Measurements from ENCODE around the gene RPTOR.

The RPTOR gene

DNA sequence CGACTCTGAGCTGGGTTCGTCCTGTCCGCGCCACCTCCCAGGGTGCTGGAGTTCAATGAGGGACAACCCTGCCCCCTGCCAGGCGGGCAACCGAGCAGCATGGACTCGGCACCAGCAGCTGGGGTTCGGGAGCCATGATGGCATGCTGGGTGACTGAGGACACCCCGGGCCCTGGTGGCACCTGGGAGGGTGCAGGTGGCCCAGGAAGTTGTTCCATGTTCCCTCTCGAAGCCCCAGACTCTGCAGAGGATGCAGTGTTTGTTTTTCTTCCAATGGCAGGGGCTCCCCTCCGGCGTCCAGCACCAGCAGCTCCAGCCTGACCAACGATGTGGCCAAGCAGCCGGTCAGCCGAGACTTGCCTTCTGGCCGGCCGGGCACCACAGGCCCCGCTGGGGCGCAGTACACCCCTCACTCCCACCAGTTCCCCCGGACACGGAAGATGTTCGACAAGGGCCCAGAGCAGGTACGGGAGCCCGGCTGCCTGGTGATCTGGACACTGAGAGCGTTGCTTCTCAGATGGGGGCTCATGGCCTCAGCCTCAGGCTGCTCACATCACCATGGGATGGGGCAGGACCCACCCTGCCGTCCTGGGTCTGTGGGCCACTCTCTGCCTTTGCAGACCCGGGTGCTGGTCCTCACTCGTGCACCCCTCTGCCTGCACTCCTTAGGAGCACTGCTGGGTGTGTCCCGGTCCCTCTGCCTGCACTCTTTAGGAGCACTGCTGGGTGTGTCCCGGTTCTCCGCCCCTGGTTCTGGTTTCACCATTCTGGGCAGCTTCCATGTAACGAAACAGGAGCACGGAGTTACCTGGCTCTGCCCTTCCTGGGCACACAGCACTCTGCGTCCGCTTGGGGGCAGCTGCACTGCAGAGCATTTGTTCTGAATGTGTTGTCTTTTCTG, 378.8 kb downstream of the RPTOR start:
- no peak for FAIRE-seq

DNA sequence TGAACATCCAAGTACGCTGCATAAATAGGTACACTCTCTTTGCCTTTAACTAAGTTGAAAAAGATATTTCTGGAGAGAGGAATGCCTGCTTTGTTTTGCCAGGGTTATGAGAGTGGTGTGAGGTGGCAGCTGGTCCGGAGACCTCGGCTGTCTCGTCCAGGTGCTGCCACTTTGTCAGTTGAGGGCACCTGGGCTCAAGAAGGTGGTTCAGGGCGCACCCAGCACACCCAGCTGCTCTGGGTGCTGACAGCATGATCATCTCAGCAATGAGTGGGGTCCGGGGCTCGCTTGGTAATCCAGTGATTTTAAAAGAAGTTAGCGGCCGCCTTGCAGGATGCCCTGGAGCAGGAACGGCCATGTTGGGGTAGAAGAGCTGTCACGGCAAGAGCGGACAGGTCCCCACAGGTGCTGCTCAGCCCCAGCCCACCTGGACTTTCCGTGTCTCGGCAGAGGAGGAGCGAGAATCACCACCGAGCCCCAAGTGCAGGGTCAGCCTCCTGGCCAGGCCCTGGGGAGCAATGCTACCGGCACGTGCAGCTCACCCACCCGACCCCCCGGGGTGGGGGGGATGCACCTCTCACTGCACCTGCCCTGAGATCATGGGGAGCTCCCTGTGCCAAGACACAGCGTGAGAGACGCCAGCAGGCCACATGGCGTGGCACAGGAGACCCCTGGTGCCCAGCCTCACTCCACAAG, 379.6 kb downstream of the RPTOR start:
- FAIRE-seq: no peak

DNA sequence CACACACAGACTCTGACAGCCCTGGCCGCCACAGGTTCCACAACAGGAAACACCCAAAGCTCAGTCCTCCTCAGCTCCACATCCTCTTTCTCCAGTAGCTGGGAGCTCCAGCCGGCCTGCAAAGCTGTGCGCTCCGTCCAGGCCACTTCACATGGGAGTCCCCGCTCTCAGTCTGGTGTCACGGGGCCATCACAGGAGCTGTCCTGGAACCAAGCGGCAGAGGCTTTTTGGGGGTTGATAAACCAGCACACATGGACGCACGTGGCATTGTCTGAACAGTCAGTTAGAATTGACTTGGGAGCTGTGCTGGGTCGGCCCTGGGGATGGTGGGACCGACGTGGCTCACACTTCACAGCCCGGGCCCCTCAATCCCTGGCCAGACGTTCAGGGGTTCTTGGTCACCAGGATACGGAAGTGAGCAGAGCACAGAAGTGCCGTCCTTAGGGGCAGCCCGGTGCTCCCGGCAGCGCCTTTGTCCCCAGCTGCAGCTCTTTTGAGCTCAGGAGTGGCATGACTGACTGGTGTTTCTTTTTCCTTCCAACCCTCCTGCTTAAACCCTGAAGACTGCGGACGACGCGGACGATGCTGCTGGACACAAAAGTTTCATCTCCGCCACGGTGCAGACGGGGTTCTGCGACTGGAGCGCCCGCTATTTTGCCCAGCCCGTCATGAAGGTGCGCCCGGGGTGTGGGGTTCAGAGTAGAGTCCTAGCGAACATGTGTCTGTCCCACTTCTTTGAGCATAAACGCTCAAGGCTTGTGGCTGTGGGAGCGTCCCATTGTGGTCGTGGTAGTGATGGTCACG, 380.4 kb downstream of the RPTOR start:
- FAIRE-seq: no peak

DNA sequence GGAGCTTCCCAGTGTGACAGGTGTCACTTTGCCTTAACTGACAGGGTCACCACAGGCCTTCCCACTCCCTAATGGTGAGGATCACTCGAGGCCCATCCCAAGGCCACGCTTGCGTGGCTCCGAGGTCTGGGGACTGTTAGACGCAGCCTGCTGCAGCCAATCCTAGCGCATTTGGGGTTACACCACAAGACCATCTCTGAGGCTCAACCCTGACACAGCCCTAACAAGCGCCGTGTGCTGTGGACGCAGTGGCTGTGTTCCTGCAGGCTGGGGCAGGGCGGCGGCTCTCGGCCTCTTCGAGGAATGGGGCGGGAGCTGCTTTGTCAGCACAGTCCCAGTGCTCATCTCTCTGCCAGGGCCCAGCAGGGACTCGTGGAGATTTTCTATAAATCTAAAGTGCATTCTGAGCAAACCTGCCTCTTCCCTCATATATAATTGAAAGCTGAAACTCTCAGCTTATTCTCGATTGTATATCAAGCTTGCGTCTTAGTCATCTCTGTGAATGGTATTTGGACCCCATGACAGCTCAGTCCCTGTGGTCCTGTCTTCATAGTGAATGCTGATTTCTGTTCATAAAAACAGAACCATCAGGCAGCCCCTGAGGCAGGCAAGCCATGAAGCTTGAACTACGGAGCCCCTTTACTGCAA, 381.2 kb downstream of the RPTOR start:
- no peak for FAIRE-seq

DNA sequence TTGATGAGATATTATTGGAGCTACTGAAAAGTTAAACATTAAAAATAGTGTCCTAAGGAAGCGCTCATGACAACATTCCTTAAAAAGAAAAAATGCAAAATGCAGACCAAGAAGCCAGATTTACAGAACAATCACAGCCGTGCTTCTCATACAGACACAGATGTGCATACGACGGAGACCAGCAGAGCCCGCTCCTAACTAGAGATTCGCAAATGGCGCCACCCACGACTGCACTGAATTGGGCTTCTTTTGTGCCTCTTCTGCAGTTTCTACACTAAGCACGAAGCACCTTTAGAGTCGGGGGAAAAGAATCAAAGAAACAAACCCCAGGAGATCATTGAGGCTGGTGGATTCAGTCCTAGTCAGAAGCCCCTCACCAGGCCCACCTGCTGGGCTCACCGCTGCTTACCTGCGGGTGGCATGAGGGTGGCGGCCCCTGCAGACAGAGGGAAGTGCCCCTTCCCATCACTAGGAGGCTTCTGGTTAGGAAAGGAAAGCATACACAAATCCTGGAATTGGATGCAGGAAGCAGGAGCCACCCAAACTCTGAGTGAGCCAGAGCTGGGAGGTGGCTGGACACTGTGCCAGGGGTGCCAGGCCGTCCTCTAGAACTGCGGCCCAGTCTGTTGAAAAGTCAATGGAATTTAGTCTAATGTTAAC, 382.1 kb downstream of the RPTOR start:
- no peak for FAIRE-seq

DNA sequence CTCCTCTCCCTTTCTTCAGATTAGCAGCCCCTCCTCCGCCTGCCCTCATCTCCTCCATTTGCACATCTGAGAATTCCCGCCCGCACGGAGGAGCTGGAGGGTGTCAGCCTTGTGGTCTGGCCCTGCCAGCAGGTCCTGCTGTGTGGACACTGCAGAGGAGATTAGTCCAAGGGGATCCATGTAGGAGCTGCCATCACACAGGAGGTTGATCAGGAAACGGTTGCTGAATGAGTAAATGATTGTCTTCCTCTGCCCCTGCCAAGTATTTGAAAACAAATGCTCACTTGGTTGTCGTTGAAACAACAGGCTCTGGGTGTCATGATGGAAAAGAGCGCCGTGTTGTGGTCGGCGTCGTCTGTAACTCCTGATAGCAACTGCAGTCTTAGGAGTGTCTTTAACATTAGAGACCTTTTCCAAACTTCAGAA, 383.2 kb downstream of the RPTOR start:
- no peak for FAIRE-seq

DNA sequence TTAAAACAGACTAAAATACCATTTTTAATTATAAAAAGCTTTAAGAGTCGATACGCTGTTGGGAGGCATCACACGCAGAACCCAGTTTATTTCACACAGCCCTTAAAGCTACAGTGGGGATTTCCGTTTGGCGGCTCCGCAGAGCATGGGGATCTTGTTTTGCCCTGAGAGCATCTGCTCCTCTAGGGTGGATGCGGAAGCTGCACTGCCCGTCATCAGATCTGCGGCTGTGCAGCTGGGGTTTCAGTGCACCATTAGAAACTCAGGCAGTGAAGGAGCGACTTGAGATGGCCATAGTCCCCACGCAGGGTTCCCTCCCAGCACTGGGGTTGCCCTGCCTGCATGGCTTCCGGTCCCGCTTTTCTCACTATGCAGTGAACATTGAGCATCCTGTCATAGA, 384.8 kb downstream of the RPTOR start:
- no peak for FAIRE-seq

DNA sequence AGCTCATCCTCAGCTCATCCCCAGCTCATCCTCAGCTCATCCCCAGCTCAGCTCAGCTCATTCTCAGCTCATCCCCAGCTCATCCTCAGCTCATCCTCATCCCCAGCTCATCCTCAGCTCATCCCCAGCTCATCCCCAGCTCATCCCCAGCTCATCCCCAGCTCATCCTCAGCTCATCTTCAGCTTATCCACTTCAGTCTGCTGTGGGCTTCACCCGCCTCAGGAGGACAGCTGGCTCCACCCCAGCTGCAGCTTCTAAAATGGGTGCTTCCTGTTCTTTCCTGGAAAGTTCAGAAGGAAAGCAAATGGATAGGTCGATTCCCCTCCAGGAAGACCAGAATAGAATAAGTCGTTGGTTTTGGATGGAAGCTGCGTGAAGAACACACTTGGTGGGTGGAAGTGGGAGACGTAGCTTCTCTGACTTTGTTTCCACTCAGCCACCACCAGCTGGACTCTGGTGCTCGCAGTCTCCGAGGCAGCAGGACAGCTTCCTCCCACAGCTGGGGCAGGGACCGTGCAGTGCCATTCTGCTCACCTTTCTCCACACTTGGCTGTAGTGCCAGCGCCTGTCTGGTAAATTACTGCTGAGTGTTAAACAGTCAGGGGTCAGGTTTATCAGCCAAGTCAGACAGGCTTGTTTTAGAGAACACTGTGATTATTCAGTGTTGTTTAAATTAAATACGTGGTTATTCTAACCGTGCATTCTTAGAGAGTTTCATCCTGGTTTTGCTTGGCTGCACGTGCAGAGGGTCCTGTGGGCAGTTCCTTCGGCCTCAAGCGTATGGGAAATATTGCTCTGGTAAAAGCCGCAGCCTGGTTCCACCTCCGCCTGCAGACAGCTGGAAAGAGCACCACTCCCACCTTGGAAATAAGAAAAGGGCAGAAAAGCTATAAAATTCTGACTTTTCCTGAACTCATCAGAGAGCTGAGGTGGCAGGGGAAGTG, 386.0 kb downstream of the RPTOR start:
- no peak for FAIRE-seq

DNA sequence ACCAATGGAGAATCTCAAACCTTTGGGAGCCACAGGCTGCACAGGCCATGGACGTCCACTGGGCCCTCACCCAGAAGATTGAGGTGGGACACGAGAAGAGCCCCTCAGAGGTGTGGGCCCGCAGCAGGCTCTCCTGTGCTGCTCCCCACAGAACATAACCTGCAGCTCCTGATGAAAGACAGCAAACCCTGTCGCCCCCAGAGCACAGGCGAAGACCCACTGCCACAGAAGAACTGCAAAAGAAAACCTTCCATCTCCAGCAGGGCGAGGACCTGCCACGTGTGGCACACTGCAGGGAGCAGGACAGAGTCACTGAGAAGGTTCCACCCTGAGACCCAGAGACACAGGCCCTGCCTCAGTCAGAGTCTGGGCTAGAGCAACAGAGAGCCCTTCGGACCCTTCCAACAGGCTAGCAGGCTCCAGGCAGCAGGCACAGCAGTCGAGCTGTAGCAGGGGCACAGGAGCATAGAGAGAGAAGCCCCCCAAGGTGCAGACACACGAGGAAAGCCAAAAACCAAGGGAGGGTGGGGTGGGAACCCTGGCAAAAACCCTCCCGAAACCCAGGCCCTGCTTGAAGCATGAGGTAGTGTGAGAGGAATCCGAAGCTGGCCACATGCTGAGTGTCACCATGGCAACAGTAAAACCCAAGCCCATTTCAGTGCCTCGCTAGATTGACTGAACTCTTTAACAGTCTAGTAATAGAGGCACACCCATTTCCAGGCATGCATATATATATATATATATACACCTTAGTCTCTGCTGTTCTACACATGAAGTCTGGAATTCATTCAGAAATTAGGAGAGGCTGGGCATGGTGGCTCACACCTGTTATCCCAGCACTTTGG, 387.0 kb downstream of the RPTOR start:
- FAIRE-seq: no peak

DNA sequence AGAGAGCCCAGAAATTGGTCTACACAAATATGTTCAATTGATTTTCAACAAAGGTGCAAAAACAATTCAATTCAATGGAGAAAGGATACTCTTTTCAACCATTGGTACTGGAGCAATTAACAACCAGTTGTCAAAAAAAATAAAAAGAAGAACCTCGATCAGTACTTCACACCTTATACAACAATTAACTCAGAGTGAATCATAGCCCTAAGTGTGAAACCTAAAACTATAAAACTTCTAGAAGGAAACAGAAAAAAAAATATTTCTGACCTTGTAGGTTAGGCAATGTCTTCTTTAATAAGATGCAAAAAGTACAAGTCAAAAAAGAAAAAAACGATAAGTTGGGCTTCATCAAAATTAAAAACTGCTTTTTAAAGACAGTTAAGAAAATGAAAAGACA, 390.9 kb downstream of the RPTOR start:
- no peak for FAIRE-seq

DNA sequence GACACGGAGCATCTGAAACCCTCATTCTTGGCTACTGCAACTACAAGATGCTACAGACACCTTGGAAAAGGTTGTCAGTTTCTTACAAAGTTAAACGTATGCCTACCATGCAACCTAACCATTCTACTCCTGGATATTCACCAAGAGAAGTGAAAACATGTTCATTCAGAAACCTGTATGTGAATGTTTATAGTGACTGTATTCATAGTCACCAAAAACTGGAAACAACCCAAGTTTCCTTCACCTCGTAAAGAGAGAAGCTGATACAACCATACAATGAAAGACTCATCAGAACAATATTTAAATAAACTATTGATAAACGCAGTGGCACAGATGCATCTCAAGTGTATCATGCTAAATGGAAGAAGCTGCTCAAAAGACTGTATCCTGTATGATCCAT, 391.6 kb downstream of the RPTOR start:
- FAIRE-seq: no peak

DNA sequence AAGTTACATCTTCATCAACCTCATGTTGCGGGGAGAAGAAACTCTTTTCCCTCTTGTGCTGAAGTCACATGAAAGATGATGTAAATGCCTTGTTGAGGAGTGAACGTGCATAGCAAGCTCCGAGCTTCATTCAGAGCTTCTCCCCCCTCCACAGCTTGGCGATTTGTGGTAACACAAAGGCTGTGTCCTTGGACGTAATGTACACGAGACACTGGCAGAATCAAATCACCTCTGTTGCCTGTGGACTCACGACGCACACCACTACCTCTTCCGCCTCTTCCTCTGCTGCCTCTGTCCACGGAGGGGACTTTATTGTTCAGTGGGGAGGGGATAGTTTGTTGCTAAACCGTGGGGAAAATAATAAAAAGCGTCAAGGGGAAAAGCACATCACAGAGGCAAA, 392.1 kb downstream of the RPTOR start:
- no peak for FAIRE-seq

DNA sequence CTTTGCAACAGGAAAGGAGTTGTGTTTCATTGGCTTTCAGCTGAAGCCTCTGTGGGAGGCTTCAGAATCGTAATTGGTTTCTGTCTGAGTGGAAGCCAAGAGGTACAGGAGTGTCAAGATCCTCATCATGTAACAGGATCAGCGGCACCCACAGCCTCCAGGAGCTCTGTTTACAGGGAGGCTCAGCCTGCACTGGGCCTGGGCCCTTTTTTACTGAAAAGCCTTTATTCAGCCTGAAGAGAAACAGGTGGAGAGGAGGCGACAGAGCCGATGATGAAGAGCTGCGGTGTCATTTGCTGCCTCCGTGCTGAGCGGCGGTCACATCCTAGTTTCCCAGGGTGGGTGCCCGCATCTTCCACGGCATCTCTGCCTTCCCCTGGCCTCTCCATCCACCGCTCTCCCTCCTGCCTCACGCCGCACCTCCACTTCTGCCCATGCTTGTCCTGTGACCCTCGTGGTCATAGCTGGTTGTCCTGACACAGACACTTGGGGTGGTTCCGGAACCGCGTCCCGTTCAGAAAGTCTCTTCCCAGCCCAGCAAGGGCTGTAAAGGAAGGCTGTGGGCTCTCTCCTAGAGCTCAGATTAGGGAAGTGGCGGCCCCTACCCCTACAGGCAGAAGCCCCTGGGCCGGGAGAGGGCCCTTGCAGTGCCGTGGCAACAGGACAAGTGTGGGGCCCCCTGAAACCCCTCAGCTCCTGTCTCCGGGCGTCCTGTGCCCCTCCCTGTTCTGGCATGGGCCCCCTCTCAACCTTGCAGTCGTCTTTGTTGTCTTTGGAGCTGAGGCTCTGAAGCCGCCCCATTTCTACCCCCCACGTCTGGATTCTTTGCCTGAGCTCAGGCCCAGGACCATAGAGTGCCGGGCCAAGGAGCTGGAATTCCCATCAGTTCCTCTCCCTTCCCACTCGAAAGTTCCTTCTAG, 393.1 kb downstream of the RPTOR start:
- no peak for FAIRE-seq

DNA sequence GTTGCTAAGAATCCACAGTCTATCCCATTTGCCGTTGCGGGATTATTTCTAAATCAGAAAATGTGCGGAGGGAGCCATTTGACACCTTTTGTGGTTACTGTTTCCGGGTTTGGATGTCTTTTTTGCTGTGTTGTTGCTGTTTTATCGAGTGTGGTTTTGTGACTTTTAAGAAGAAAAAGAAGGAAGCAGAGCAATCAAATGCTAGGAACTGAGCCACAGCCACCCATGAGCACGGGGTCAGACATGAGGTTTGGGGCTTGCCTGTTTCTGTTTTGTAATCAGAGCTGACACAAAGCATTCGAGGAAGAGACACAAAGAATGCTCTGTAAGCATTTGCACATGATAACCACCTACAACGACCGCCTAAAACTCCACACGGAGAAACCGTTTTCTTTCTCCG, 393.9 kb downstream of the RPTOR start:
- FAIRE-seq: no peak

DNA sequence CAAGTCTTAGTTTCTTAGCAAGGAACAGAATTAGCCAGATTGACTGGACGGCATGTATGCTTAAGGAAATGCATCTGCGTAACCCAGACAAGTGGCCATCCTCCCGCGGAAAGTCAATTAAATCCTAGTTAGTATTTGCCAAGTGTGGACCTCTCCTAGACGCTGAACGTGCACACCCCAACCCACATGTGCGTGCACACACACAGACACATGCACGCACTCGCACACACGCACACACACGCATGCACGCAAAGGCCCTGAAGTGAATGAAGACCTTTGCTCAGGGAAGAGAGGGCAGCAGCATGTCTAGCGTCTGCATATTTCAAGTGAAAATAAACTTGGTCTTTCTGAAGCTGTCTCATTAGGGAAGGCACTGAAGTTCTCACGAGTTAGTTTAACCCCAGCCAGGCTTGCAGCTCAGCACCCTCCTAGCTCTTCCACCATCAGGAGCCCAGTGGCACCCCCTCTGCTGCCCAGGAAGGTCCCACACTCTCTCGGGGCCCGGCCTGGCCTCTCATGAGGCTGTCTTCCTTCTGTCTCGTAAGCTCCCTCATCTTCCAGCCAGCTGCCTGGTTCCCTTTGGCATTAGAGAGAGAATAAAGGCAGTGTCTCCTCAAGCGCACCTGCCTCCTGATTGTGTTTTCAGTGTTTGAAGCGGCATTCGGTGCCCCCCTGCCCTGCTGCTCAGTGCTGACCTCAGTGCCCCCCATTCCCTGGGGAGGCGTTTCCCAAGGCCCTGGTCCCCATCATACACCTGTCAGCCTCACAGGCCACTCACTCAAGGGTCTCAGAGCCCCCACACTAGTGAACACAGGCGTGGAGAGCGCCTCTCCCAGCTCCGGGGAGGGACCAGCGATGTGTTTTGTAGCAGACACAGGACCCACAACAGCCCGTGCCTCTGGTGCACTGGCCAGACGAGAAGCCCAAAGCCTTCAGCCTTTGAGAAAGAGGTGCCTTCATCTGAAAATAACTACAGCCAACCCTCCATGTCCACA, 394.8 kb downstream of the RPTOR start:
- FAIRE-seq: no peak

DNA sequence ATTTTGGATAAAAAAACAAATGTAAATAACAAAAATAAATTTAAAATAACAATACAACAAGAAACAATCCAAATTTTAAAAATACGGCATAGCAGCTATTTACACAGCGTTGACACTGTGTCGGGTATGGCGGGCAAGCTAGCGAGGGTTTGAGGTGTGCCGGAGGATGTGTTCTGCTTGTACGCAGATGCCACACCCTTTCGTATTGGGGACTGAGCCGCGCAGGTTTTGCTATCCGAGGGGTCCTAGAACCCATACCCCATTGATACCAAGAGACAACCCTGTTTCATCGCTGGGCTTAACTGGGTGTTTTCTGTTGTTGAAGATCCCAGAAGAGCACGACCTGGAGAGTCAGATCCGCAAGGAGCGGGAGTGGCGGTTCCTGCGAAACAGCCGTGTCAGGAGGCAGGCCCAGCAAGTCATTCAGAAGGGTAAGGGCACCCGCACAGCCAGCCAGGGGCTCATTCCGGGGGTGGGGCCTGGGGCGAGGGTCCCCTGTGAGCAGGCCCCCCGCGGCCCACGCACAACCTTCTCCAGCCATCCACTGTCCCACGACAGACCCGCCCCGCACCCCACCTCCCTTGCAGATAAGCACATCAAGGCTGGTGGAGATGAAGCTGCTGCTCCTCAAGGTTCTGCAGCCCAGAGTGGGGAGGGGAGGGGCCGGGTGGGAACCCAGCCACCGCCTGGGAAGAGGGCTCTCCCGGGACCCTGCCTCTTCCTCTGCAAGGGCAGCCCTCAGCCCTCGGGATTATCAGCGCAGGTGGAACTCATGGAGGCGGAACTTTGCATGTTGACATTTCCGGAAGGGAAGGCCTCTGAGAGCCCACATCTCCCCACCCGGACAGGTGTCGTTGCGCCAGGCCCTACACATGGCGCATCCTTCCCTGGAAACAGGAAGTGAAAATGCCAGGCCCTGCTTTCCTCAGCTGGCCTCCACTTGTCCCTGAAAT, 395.8 kb downstream of the RPTOR start:
- FAIRE-seq: no peak

DNA sequence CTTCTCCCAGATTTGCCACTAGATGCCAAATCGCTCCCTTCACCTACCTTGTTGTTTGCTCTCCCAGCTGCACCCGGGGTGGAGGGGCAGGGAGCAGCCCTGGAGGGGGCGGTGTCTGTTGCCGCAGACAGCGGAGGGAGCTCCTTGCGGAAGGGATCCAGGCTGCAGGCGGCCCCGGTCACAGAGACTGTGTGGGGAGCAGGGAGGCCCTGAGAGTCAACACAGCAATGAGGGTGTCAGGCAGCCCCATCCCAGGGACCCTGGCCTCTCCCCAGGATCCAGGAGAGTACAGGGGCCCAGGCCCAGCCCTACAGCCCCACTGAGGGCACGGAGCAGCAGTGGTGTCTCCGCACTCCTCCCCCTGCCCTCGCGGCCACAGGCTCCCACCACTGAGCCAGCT, 396.5 kb downstream of the RPTOR start:
- no peak for FAIRE-seq

Data from TTC549 (cell line).